Osteoblast (primary cell): Measurements from ENCODE around the gene LOXHD1. TPM values are rescaled to one million over a fixed set of nuclear protein-coding genes. Genes with fewer than 3 reads are reported as not detected.

Experiments used
- DNase-seq: peaks from one replicate; pipeline ENCODE4 v3.0.0; 2011; ENCODE audit warnings: low spot score, mixed read lengths; ENCODE audit not compliant: insufficient read length; ENCODE audit errors: missing footprints
- H2AFZ ChIP-seq: 2 replicates; pipeline ENCODE4 v1.6.0; 2011; ENCODE audit warnings: mild to moderate bottlenecking, low read length
- H3K27ac ChIP-seq: 2 replicates; pipeline ENCODE4 v1.5.1; 2011; ENCODE audit warnings: mild to moderate bottlenecking, low read depth, low read length, moderate library complexity
- H3K27me3 ChIP-seq: 2 replicates; pipeline ENCODE4 v1.6.0; 2012; ENCODE audit warnings: mild to moderate bottlenecking, control low read depth, inconsistent platforms, low read length, moderate library complexity; ENCODE audit not compliant: insufficient read depth
- H3K36me3 ChIP-seq: 2 replicates; pipeline ENCODE4 v1.5.1; 2011; ENCODE audit warnings: mild to moderate bottlenecking, low read length, control low read depth, moderate library complexity; ENCODE audit not compliant: insufficient read depth
- H3K4me1 ChIP-seq: 2 replicates; pipeline ENCODE4 v1.5.1; 2011; ENCODE audit warnings: mild to moderate bottlenecking, low read length, control low read depth, moderate library complexity; ENCODE audit not compliant: insufficient read depth
- H3K4me2 ChIP-seq: 2 replicates; pipeline ENCODE4 v1.6.0; 2011; ENCODE audit warnings: mild to moderate bottlenecking, low read length; ENCODE audit not compliant: insufficient read depth
- H3K4me3 ChIP-seq: fragments of 200-600 bp; sonication (generic); 3 replicates; pipeline ENCODE4 v1.5.1; 2012; ENCODE audit warnings: mild to moderate bottlenecking, low read length, inconsistent platforms; ENCODE audit not compliant: insufficient read depth
- H3K79me2 ChIP-seq: 2 replicates; pipeline ENCODE4 v1.6.0; 2012; ENCODE audit warnings: mild to moderate bottlenecking, low read length, control low read depth, inconsistent platforms; ENCODE audit not compliant: insufficient read depth
- H3K9me3 ChIP-seq: 2 replicates; pipeline ENCODE4 v1.5.1; 2011; ENCODE audit warnings: low read depth, low read length, control low read depth
- H4K20me1 ChIP-seq: 2 replicates; pipeline ENCODE4 v1.6.0; 2012; ENCODE audit warnings: mild to moderate bottlenecking, low read length, control low read depth; ENCODE audit not compliant: insufficient read depth
- CTCF ChIP-seq: IDR thresholded peaks from 2 replicates; pipeline ENCODE4 v1.5.1; 2011; ENCODE audit warnings: mild to moderate bottlenecking, low read depth, low read length, moderate library complexity; ENCODE audit errors: extremely low read depth
- total RNA-seq: library from RNA; depleted of rRNA; stranded (reverse); fragments of >200 nt; gene quantifications from 2 replicates; pipeline ENCODE4 v1.2.3, GENCODE V29; 2012

Gene LOXHD1
- total RNA-seq, 1 donor: not detected

- Histone ChIP-seq H3K36me3 (no peaks in the 10 kb centered on the region), H3K4me1 (no peaks in the 10 kb centered on the region), H2AFZ (no peak overlapping the region), H3K27me3 (no peaks in the 10 kb centered on the region), H4K20me1 (no peaks in the 10 kb centered on the region), H3K79me2 (no peaks in the 10 kb centered on the region), H3K9me3 (no peaks in the 10 kb centered on the region), H3K27ac (no peak overlapping the region), H3K4me3 (no peak overlapping the region), H3K4me2 (no peak overlapping the region)
- no peak for TF ChIP-seq CTCF
- DNase-seq: no peak
Observed at GRCh38 chr18:46587600-46587999, 69.4 kb downstream of the LOXHD1 start.

- no peaks in the 10 kb centered on the region for H3K27me3 ChIP-seq
- no peaks in the 10 kb centered on the region for H3K36me3 ChIP-seq
- no peaks in the 10 kb centered on the region for H4K20me1 ChIP-seq
- no peak for TF ChIP-seq CTCF
- H3K4me1 ChIP-seq: no peaks in the 10 kb centered on the region
- H3K27ac ChIP-seq: no peak overlapping the region
- DNase-seq: no peak
- no peak overlapping the region for H2AFZ ChIP-seq
- H3K79me2 ChIP-seq: no peaks in the 10 kb centered on the region
- peaks cover 2% of the 10 kb centered on the region for H3K9me3 ChIP-seq
- no peak overlapping the region for H3K4me3 ChIP-seq
- no peak overlapping the region for H3K4me2 ChIP-seq
Observed at GRCh38 chr18:46583711-46584110, 73.3 kb downstream of the LOXHD1 start.

- no peak overlapping the region for H2AFZ ChIP-seq
- no peaks in the 10 kb centered on the region for H3K27me3 ChIP-seq
- H3K4me3 ChIP-seq: no peak overlapping the region
- no peak for TF ChIP-seq CTCF
- H3K79me2 ChIP-seq: no peaks in the 10 kb centered on the region
- H3K4me2 ChIP-seq: no peak overlapping the region
- no peaks in the 10 kb centered on the region for H4K20me1 ChIP-seq
- H3K4me1 ChIP-seq: no peaks in the 10 kb centered on the region
- H3K9me3 ChIP-seq: peaks cover 2% of the 10 kb centered on the region
- no peak for DNase-seq
- no peak overlapping the region for H3K27ac ChIP-seq
- no peaks in the 10 kb centered on the region for H3K36me3 ChIP-seq
Observed at GRCh38 chr18:46581648-46582047, 75.4 kb downstream of the LOXHD1 start.

GRCh38 chr18:46578987-46579386, 78.0 kb downstream of the LOXHD1 start:
- no peaks in the 10 kb centered on the region for H3K27me3 ChIP-seq
- H3K36me3 ChIP-seq: no peaks in the 10 kb centered on the region
- H3K4me3 ChIP-seq: no peak overlapping the region
- H3K4me1 ChIP-seq: no peaks in the 10 kb centered on the region
- DNase-seq: no peak
- no peak overlapping the region for H2AFZ ChIP-seq
- no peaks in the 10 kb centered on the region for H4K20me1 ChIP-seq
- no peak overlapping the region for H3K4me2 ChIP-seq
- no peak for TF ChIP-seq CTCF
- no peaks in the 10 kb centered on the region for H3K79me2 ChIP-seq
- no peak overlapping the region for H3K27ac ChIP-seq
- H3K9me3 ChIP-seq: peaks cover 2% of the 10 kb centered on the region
